Stimulated activated CD4-positive, alpha-beta T cell treated with anti-CD3 and anti-CD28 coated beads, Interleukin-4, amount 100 ng/mL, for 1 hour (primary cell): ENCODE data around the gene TNFRSF1B.
"Not testable (repeated sequence)": the region's sequence is repeated elsewhere in the genome, so short reads cannot be mapped to it uniquely, and the experiment has no call there.

Experiments
- DNase-seq: peaks from one replicate; pipeline ENCODE4 v3.0.0-alpha.2; 2020

The TNFRSF1B gene

DNA sequence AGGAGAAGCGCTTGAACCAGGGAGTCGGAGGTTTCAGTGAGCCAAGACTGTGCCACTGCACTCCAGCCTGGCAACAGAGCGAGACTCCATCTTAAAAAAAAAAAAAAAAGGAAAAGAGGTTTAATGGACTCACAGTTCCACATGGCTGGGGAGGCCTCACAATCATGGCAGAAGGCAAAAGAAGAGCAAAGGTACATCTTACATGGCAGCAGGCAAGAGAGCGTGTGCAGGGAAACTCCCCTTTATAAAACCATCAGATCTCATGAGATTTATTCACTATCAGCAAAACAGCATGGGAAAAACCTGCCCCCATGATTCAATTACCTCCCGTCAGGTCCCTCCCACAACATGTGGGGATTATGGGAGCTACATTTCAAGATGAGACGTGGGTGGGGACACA lies 57.3 kb downstream of the TNFRSF1B start:
- not testable (repeated sequence) for DNase-seq

DNA sequence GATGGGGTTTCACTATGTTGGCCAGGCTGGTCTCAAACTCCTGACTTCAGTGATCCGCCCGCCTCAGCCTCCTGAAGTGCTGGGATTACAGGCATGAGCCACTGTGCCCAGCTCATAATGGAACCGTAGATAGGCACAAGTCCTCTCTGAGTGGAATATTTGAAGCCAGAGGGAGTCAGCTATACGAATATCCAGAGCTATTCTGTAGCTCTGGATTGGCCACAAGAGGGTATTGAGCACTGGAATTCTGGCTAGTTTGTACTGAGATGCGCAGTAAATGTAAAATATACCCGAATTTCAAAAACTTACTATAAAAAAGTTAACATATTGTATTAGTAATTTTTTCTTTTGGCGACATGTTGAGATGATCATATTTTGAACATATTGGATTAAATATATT lies 62.2 kb downstream of the TNFRSF1B start:
- no peak for DNase-seq

DNA sequence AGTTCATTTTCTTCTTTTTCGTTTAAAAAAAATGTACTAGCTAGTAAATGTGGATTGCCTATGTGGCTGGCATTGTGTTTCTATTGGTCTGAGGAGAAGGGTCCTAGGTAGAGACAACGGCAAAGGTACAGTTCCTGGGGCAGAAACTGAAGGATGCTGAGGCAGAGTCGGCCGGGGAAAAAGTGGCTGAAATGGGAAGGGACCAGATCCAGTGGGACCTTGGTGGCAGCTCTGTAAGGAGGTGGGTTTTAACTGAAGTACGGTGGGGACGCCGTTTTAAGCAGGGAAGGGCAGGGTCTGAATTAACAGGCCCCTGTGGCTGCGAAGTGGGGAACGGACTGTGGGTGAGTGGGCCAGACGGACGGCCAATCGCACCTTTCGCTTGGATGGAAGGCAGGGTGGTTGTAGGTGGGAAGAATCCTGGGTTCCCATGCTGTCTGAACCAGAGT lies 62.6 kb downstream of the TNFRSF1B start:
- DNase-seq: no peak

DNA sequence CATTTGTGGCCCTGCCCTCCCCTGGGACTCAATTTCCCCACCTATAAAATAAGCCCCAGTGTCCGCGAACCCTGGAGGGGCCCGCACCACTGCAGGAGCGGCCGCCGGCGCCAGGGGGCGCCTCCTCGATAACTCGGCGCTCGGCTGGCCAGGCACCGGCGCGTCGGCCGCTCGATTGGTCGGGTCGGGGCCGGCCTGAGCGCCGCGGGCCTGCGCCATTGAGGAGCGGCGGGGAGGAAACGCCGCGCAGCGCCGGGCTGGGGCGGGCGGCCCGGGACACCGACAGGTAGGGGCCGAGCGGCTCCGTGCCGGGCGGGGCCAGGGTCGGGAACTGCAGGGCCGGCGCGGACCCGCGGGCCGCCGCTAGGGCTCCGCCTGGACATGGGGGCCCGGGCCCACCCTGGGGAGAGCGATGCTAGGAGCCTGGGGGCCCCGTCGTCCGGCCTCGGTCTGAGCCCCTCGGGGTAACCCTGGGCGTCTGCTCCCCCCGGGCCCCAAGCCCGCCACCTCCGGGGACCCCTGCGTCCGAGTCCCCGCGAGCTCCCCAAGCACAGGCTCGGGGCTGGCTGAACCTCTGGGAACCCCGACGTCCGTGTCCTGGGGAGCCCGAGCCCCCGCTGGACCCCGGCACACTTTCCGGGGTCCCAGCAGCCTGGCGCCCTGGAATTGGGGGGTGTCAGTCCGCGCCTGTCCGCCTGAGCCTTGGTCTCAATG lies 63.2 kb downstream of the TNFRSF1B start, which contains the start of gene VPS13D:
Gene VPS13D, plus strand, starts transcription at position 196 of the 714 bp plus-strand sequence. CDS start 4,237 bp downstream, outside the sequence.
- DNase-seq: peak; percentile 88

DNA sequence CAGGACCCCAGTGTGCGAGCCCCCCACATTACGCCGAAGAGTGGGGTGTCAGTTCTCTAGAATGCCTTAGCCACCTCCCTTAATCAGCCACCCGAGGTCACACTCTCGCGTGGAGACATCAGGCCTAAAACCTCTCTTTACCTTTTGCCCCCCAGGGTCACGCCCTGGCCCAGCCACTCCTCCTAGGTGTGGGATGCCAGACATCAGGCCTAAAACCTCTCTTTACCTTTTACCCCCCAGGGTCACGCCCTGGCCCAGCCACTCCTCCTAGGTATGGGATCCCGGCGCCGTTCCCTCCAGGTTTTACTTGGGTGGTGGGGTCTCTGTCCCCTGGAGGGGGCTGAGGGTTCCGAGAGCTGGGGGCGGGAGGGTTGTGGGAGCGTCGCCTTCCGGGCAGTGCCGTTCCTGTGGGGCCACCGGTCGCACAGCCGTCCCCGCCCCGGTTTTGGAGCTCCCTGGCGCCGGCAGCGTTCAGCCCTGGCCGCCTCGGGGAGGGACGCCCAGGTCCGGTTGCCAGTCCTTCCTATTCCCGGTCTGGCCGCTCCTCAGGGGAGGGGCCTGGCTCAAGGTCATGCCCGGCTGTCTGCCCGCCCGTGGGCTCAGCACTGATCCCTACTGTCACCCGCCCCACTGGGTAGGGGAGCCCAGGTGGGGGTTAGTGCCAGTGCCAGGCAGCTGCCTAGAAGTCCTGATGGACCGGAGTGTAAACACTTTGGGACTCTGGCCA lies 63.9 kb downstream of the TNFRSF1B start:
- no peak for DNase-seq

DNA sequence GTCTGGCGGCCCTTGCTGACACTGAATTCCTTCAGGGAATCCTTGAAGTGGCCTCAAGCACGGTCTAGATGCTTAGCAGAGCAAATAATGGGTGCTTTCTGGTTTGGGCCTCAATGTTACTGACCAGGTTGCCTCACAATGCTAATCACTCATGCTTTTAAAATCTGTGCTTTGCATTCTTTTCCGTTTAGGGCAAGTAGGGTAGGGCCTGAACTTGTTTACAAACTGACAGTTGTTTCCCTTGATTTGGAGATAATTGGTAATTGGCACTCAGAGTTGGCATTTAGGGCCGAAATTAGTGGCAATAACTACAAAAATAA lies 64.4 kb downstream of the TNFRSF1B start:
- DNase-seq: no peak

DNA sequence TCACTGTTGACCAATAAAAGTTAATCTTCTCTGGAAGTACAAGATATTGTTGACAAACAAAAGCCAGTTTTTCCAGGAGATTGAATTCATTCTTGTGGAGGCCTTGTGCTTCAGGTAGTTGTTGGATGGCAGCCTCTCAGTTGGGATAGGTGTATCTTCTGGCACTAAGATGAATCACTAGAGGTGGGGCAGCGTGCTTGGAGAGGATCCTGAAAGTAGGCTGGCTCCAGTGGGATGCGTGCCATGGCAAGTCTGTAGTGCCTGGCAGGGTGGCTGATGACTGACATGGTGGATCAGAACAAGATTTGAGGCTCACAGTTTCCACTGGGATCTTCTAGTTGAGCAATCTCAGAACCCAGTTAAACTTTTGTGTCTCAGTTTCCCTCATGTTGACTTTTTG lies 65.4 kb downstream of the TNFRSF1B start:
- no peak for DNase-seq

DNA sequence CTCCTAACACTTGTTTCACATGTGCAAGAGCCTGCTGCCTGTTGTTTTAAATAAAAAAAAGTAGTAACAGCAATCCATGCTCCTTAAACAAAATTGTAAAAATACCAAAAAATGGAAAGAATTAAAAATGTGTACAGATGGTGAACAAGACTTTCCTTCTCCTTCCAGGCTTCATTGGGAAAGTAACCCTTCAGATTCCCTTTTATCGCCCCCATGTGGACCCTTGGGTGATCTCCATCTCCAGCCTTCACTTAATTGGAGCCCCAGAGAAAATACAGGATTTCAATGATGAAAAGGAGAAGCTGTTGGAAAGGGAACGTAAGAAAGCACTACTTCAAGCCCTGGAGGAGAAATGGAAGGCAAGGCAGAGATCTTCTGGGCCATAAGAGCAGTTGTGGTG lies 77.3 kb downstream of the TNFRSF1B start:
- no peak for DNase-seq

DNA sequence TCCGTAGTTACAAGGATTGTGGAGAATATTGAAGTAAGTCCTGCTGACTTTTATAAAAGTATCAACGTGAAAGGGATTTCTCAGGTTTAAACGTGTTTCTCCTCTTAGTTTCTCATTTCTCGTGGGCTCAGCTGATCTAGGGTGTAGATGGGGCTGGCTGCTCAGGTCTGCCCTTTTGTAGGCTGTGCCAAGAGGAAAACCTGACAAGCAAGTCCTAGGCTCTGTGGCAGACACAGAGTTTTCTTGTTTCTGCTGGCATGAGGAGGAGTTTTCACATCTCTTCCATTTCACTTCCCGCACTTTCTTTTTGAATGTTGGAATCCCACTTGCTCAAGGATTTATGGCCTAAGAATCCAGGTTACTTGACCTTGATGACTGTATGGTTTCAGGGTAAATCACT lies 77.8 kb downstream of the TNFRSF1B start:
- DNase-seq: no peak

DNA sequence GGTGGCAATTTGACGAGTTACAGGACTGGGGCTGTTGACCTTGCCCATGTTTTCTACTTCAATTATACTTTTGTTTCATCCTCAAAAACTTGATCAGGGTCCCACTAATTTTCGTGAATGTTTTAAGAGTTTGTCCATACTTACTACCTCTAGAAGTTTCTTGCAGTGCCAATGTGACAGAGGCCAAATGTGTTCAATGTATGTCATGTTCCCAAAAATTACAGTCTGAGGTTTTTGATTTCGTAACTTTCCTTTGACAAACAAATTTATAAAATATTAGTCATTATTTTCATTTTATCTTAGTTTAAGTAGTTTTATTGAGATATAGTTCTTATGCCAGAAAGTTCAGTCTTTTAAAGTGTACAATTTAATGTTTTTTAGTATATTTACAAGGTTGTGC lies 78.3 kb downstream of the TNFRSF1B start:
- DNase-seq: no peak

DNA sequence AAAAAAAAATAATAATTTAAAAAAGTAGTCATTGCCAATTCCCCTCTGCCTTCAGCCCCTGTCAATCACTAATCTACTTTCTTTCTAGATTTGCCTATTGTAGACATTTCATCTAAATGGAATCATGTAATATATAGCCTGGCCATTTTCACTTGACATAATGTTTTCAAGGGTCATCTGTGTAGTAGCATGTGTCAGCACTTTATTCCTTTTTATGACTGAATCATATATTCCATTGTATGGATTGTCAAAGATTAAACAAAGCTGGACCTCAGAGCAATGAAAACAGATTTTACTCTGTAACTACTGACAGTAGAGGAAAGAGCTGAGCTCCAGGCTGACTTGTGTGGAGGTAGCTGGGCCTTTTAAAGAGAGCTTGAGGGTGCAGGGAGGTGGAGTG lies 78.9 kb downstream of the TNFRSF1B start:
- no peak for DNase-seq

DNA sequence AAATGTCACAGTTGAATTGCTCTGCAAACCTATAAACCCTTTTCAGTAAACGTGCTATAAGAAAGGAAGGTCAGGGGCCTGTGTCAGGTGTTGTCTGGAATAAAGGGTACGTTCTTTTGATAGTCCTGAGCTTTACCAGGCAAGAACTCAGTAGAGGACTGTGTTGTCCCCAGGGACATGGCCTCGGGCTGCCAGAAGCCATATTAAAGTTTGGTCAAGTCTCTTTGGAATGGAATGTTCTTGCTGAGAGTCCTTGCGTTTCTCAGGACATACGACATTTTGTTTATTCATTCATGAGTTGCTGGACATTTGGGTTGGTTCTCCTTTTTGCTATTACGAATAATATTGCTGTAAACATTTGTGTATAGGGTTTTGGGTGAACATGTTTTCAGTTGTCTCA lies 79.8 kb downstream of the TNFRSF1B start:
- DNase-seq: no peak

DNA sequence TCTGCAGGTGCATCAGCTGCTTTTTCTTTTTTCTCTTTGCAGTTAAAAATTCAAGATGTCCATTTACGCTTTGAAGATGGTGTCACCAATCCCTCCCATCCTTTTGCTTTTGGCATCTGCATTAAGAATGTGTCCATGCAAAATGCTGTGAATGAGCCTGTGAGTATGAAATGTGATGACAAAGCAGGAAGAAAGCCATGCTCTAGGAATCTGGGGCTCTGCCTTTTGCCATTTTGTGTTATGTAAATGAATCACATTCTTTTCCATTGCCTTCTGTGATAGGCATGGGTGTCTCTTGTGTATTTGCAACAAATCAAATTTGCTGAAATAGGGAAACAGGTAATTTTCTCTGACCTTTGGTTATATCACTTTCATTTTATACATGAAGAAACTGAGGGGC lies 82.4 kb downstream of the TNFRSF1B start:
- DNase-seq: no peak

DNA sequence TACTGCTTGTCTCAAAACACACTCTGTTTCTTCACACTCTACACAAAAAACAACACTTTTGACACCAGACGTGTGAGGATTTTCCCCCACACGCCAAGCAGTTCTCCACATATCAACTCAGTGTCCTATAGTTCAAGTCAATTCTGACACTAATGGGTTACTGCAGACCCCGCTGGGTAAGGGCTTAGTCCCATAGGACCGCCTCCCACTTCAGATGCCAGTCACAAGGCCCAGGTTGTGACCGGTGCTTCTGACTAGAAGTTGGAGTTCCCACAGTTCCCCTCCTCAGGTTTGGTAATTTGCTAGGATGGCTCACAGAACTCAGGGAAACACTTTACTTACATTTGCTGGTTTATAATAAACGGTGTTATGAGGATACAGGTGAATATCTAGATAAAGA lies 83.0 kb downstream of the TNFRSF1B start:
- DNase-seq: no peak

DNA sequence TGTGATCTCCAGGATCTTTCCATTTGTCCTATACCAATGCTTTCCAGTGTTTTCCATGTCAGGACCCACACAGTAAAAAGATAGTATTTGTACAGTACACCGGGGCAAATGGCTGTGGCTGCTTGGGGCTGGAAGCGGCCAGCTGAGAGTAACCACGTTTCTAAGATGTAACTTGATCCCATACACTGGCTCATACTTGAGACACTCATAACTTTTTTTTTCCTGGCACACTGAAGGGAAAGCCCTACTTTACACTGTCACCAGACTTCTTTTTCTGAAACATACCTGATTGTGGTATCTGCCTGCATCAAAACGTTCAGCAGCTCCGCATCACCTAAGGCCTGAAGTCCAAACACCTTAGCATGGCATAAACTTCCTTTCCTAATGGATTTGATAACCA lies 84.7 kb downstream of the TNFRSF1B start:
- no peak for DNase-seq

DNA sequence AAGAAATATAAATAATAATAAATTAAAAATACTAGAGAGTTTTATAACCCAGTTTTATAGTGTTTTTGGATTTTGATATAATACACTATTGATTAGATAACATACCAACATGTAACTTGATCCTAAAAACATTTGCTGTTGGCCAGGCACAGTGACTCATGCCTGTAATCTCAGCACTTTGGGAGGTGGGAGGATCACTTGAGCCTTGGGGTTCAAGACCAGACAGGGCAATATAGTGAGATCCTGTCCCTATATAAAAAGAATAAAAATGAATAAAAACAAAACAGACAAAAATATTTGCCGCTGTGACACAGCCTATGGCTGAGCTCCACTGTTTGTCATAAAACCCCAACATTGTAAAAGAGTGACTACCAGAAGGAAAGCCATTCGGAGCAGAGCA lies 89.1 kb downstream of the TNFRSF1B start:
- no peak for DNase-seq

DNA sequence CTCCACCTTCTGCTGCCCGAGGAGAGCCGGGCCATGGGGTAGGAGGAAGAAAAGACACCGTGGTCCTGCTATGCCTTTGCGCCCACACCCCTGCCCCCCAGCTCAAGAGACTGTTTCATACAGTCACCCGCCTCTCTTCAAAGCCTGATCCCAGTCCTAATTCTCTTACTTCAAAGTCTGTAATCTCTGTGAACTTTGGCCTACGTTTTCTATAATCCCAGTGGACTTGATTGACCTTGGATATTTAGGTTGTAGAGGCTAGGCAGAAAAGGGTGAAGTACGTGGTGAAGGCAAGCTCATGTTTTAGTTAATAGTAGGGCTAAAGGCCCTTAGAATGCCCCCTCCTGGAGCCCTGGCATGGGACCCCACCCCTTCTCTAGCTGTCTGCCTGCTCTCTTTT lies 91.5 kb downstream of the TNFRSF1B start:
- no peak for DNase-seq
